GM23338 (cell line): Measurements from ENCODE around the gene AATF.

Experiments used
- CTCF ChIP-seq, 2 experiments: fragments of 200-600 bp in 1 of 2; sonication (generic) in 1 of 2; conservative IDR thresholded peaks; 2 replicates each; pipeline versions ENCODE4 v1.5.1 to v1.6.1; 2016 to 2017; ENCODE audit warnings: antibody characterized with exemption in 2 of 2, low read depth in 2 of 2, mild to moderate bottlenecking in 2 of 2, moderate library complexity in 1 of 2
- ETS1 ChIP-seq: IDR thresholded peaks from 2 replicates; pipeline ENCODE4 v1.6.1; 2016; ENCODE audit warnings: antibody characterized with exemption
- EZH2phosphoT487 ChIP-seq: fragments of 200-600 bp; sonication (generic); IDR thresholded peaks from one replicate; pipeline ENCODE4 v1.8.1; 2018; ENCODE audit warnings: antibody characterized with exemption; ENCODE audit not compliant: unreplicated experiment

GRCh38 chr17:37103231-37103630 lies 154.5 kb downstream of the AATF start:
- no peak for TF ChIP-seq CTCF (conservative IDR thresholded peaks at IDR 0.05; ENCODE audit: low read depth in 2 of 2)
- TF ChIP-seq EZH2phosphoT487: no peak
- no peak for TF ChIP-seq ETS1
